Endometrial microvascular endothelial cells (primary cell): ENCODE results near the gene PRKG1. TPM values are rescaled to one million over a fixed set of nuclear protein-coding genes. Genes with fewer than 3 reads are reported as not detected.

ENCODE experiments used
- in situ Hi-C: cut with HindIII; loops from 2 replicates; pipeline ENCODE4 v1.10.0; 2017; ENCODE audit warnings: low sequenced_read_pairs, low pct_unique_long_range_greater_than_20kb; ENCODE audit errors: inconsistent ontology term
- total RNA-seq: library from RNA; depleted of rRNA; stranded (reverse); fragments of >200 nt; gene quantifications from one replicate; pipeline ENCODE4 v1.2.3, GENCODE V29; 2015; ENCODE audit errors: inconsistent ontology term

The PRKG1 gene
- total RNA-seq, 1 donor from 2014 or later = not detected

DNA sequence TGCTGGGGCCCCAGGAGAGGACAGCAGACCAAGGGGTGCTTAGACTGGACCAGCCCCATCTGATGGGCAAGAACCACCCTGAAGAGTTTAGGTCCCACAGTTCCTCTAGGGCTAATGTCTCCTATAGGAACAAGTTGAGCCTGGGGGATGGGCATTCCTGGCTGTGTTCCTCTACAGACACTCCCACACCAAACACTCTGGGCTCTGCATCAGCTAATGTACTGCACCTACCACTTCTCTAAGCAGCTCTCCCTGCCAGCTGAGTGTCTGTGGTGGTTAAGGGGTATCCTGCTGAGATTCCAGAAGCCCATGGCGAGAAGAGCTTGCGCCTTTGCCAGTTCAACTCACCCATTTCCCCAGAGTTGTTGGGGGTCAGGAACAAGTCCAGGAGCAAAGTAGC, 909.2 kb downstream of the PRKG1 start:
- in situ Hi-C loops = no loop called here

DNA sequence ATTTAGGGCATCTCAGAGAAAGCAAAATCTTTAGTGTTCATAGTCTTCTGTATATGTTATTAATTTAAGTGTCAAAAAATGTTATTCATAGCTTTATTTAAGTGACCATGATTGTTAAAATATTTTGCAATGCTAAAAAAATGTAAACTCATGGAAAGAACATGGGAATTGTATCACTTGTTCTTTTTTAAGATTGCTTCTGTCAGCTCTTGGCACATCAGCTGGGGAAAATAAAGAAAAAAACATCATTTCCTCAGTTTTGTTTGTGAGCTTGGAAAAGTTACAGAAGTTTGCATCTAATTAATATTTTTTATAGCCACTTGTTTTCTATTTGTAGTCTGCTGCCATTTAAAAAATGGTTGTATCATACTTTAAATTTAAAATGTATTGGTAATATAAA, 911.0 kb downstream of the PRKG1 start:
- in situ Hi-C loops = no loop called here

DNA sequence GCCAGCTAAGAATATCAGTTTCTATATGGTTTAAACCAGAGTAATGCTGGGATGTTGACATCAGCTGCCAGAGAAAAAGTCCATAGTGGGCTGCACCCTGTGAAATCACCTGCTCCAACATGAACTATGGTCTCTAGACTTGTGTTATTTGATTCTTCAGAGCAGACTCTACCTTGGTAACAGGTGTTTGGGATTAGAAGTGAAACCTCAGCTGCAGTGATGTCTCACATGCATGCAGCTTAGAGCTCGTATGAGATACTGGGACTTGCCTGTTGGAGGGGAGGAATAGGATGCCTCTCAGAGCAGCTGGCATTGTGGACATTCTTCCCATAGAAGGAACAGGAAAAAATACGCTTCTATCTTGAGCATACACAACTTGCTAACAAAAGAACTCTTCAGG, 912.2 kb downstream of the PRKG1 start:
- in situ Hi-C loops = no loop called here

DNA sequence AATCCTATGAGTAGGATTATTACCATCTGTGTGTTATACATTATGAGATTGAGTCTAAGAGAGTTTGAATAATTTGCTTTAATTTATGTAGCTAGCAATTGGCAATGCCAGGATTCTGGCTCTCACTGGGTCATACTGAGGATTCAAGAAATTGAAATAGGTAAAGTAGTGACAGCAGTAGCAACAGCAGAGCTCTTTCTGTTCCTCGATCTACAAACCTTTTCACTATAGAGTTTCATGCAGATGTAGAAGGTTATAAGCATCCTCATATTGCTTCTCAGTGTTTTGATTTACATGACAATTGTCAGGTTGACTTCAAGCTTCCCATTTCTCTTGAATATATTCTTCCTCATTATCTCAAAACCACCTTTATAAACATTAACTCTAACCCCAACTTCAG, 919.2 kb downstream of the PRKG1 start:
- in situ Hi-C loops = no loop called here

DNA sequence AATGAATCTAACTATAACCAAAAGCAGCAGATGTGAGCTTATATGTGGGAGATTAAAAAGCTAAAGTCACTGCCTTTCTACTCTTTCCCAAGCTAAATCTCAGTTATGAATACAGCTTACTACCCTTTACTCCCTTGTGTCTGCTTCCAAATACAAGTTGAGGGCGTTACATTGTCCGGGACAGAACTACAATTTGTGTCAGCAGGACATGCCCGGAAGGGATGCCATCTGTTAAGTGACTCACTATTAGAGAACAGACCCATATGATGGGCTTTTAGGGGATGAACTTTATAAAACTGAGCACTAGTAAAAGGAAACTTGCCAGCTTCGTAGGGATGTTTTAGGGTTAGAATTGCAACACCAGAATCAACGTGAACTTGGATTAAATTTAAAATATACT, 924.8 kb downstream of the PRKG1 start:
- in situ Hi-C loops = no loop called here

DNA sequence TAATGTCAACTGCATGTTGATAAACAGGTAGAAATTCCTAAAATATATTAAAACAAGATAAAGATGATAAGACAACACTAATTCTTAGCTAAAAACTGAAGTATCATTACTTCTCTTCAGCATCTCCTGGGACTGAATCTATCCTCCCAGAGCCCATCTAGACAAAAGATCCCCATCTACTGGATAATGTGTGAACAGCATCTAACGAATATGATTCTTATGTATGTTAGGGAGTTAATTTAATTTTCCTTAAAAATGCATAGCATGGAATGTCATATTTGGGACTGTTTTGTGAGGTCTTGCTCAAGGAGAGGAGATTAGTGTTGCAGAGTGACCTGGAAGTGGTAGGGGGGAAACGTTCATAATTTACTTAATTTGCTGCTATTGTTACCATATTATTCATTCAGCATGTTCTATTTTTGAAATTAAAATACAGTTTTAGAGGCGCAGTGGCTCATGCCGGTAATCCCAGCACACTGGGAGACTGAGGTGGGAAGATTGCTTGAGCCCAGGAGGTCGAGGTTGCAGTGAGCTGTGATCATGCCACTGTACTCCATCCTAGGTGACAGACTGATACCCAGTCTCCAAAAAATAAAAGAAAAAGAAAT, 930.2 kb downstream of the PRKG1 start:
- in situ Hi-C loops = no loop called here

DNA sequence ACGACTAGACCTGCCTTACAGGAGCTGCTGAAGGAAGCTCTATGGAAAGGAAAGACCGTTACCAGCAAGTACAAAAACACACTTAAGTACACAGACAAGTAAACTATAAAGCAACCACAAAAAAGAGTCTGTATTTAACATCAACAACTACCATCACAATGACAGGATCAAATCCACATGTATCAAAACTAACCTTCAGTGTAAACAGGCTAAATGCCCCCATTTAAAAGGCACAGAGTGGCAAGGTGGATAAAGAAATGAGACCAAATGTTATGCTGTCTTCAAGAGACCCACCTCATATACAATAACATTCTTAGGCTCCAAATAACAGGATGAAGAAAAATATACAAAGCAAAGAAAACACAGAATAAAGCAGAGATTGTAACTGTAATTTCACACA, 932.8 kb downstream of the PRKG1 start:
- in situ Hi-C loops = no loop called here

DNA sequence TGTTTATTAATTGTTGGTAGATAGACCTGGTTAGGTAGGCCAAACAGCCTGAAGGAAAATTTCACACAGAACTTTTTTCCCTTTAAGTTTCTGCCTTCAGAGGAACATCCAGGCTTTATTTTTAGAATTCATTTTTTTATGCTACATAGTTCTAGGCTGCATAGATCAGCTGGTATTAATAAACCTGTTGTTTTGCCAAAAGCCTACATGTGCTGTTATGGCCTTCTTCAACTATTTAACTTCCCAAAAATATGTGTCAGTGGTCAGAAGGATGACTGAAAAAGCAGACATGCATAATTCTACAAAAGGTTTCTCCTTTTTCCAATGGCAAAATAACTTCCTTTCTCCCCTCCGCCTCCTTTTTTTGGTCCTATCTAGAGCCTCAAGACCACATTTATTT, 936.8 kb downstream of the PRKG1 start:
- in situ Hi-C loops = no loop called here

DNA sequence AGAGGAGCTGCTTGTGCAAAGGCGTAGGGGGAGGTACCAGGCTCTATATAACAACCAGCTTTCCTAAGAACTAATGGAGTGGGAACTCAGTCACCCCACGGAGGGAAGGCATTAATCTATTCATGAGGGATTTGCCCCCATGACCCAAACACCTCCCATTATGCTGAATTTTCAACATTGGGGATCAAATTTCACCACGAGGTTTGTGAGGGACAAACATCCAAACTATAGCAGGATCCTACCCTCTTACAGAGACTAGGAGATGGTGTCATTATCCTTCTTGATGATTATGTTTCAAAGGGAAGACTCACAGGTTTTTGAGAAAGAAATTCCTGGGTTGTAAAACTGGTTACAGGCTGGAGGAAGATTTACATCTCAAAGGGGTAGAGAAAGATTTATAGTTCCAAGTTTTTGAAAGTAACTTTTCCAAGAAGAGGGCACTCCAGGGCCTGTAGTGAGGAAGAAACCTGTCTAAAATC, 944.8 kb downstream of the PRKG1 start:
- in situ Hi-C loops = no loop called here

DNA sequence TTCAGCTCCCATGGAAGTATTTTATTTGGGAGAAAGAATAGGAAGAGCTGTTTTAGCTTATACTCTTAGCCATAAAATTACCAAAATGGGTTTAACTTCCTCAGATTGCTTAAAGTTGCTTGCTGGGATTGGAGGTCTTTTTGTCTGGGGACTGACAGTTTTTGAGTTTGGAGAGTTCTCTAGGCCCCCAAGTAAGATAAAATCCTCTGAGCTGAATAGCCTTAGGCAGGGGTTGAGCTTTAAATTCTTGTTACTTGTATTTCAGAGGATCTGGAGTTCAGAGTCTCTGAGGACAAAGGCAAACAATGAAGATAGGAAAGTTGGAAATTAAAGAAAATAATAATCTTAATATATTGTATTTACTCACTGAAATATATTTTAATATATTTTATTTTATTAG, 945.4 kb downstream of the PRKG1 start:
- in situ Hi-C loops = no loop called here

DNA sequence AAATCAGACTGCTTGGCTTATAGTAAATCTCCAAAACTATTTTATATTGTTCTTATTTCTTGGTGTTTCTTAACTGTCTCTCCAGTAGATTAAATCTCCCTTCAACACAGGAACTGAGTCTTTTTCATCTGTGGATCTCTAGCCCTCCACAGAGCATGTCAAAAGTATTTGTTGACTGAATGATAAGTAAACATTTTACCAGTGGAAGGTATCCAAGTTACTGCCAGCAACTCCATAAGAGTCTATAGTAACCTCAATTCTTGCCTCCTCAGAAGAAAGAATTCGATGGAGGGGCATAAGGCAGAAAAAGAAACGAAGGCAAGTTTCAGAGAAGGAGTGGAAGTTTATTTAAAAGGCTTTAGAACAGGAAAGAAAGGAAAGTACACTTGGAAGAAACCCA, 945.9 kb downstream of the PRKG1 start:
- in situ Hi-C loops = no loop called here

DNA sequence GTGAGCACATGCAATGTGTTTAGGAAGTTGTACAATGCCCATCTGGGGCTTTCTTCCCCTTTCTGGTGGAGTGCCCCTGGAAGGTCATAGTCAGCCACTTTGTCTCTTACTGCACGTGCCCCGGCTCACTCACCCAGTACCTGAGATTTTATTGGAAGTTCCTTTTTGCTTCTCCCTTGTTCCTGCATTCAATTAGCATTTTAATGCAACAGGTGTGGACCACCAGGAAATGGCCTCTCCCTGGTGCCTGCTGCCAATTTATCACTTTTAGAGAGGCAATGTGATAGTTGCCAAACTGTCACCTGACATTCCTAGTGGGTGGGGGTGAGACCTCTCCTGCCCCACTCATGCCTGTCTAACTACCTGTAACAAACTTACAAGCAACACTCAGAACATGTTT, 946.4 kb downstream of the PRKG1 start:
- in situ Hi-C loops = no loop called here

DNA sequence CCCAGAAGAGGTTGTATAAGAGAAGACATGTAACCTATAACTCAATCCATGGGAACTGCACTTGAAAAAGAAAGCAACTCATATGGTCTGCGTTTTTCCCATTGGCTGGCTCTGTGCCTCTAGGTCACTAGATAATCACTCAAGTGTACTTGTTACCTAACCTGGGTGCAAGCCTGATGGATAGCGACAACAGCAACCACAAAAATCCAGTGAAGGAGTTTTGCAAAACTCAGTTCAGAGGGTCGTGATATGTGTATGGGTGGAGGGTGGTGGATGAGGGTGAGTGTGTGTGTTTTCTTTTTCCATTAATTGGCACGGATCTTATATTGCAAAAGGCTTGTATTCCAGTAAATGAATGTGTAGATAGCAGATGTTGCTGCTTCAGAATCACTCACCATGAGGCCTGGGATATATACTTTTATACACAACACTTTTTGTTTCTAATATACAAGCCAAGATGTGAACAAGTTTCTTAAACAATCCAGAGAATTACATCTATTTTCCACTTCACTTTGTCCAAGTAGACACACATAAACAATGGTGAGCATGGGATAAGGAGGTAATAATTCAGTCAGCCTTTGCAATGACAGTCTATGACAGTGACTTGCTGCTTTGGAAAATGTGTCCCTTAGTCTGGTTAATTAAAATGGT, 952.9 kb downstream of the PRKG1 start:
- in situ Hi-C loops = no loop called here

DNA sequence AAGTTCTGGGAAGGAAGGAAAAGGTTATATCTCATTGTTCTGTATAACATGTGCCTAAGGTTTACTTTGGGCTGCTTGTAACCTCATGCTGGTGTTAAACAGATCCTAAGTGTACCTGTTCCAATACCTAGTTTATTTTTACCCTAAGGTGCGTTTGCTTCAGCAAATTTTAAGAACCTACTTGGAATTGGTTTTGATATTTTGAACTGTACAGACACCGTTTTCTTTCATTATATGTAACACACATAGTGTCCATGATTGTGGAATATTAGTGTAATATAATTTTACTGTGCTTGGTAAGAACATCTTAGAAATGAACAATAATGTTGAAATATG, 954.2 kb downstream of the PRKG1 start:
- in situ Hi-C loops = no loop called here

DNA sequence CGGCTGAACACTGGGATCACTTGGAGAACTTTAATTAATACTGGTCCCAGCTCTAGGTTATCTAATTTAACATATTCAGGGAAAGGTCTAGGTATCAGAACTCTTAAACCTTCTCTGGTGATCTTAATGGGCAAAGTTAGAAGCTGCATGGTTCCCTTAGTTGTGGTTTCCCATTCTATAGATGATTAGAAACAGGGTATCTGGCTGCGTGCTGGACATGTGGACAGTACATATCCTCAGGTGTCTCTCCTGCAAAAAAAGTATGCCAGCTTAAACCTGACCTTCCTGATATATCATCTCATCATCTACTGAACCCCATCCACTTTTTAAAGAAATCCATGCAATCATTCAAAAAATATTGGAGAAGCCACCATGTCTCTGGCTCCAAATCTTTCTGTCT, 955.3 kb downstream of the PRKG1 start:
- in situ Hi-C loops = no loop called here

DNA sequence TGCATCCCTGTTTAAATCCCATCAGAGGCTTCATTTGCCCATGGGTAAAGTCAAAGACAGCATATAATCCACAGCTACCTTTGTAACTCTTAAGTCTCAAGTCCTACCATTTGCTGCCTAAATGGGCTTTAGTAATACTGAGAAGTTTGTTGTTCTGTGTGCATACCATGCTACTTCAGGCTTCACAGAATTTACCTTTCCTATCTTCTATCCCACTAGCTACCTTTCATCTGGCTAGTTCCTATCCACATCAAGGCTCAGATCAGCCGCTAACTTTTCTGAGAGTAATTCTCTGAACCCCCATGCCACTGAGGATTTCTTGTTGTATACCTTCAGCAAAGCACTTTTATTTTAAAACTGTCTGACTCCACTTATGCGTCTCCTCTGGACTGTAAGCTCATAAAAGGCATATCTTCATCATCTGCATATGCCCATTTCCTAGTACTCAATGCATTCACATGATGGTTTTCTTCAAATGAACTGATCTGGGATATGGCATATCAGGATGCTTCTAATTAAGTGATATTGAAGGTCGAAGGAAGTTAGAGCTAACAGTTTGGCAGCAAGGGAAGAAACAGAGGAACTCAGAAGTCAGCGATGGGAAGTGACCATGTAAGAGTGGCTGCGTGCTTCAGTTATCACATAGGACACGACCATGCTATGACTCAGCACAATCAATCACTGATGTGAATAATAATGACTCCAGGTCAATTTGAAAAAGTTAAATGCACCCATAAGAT, 955.9 kb downstream of the PRKG1 start:
- in situ Hi-C loops = no loop called here

DNA sequence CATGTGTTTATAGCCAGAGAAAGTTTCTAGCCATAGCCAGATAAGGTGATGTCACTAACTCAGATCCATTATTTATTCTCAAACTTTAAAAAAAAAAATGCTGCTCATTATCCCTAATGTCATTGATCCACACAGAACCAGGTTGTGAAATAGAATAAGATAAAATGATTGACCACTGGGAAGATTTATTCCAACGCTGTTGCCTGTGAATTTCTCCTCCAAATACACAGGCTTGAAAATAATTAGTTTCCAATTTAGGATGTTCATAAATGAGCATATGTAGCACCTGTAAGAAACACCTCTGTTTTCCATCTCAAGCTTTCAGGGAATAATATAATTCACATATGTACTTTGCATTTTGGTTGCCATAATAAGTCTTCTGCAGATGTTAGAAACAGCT, 956.7 kb downstream of the PRKG1 start:
- in situ Hi-C loops = no loop called here

DNA sequence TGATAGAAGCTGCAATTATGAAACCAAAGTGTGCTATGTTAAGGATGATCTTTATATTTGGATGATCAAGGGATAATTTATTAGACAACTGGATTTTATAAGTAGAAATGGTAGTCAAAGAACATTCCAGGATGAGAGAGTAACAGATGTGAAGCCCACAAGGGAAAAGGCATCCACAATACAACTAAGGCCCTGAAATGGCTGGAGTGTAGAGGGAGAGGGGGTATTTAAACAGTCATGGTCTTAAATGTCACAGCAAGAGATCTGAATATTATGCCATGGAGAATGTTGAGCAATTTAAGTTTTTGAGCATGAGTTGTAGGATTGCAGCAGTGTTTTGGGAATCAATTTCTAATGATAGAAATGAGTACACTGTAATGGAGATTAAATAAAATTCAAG, 957.5 kb downstream of the PRKG1 start:
- in situ Hi-C loops = no loop called here

DNA sequence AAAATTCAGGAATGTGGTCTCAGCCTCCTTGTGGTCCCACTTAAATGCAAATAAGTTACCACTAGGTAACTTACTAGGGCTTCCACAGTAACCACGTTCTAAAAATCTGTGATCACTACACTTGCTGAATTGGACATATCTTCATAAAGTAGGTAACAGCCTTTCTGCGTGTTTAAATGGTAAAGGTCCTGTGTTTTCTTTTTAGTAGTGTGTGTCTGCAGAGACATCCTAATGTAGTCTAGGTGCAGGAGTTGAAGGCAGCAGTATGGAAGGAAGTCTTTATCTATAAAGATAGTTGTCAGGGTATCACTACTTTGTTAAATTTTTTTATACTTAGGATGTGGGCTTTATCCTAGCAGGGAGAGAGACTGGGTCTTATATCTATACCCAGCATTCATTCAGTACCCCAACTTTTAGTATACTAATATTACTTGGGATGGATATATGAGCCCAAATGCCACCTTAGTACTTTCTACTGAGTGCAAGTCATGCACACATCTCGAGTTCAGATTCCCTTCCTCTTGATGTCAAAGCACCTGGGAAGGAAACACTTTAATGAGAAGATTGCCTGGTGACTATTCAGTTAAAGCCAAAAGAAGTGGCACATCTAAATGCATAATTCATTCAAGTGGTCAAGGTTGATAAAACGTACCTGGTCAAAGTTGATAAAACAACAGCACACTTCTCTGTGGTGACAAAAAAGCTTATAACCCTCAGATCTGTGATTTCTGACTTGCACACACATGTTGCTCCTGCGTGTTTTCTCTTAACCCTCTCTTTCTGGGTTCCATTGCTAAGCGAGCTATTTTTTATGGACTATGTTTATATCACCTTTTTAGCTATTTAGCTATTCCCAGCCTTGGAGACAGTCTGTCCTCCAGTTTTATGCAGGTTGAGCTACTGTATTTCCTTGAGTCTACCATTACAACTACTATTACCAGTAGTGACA, 958.7 kb downstream of the PRKG1 start:
- in situ Hi-C loops = no loop called here
